Measurements from ENCODE around the gene KRT4. TPM values are rescaled to one million over a fixed set of nuclear protein-coding genes. Genes with fewer than 3 reads are reported as not detected.

KRT4 gene
- total RNA-seq, 1 donor from 2014 or later: not detected

DNA sequence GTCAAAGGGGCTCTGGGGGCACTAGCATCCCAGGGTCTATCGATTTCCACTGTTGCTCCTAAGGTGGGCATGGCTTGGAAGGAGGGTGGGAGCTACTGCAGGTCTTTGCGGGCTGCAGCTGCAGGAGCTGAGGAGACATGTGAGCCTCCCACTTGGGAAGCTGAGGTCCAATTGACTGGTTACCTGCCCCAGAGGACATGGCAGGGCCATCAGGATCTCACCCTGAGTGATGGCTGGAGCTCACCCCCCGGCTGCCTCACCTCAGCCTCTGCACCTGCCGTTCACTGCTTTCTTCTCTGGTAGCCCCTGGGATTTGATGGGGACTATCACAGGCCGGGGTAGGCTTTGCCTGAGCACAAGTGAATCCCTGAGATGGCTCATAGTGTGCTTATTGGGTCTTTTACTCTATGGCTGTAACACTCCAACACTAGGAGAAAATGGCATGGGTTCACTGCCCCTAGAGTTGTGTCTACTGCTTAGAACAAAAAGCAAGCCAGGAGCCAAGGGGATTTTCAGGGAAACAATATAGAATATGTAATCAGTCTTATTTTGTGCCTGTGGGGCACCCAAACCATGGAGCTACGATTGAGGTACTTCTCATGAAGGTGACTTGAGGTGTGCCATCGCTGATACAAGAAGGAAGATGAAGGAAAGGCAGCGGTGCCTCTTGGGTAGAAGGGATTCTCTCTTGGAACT lies 3.2 kb upstream of the KRT4 start:
- Histone ChIP-seq H4K20me1 (ENCODE audit: low read depth) (no peaks in the 10 kb centered on the region), H3K79me2 (ENCODE audit: low read depth) (no peaks in the 10 kb centered on the region), H3K27ac (no peak overlapping the region), H3K27me3 (no peaks in the 10 kb centered on the region), H3F3A (ENCODE audit: low read depth) (peaks cover 12% of the 10 kb centered on the region), H3K9ac (no peak overlapping the region), H3K4me2 (no peak overlapping the region), H3K9me3 (ENCODE audit: low read depth) (no peaks in the 10 kb centered on the region), H3K4me3 (no peak overlapping the region), H2AFZ (replicated peaks) (no peak overlapping the region), H3K36me3 (no peaks in the 10 kb centered on the region), H3K4me1 (peaks cover 40% of the 10 kb centered on the region)
- Mint-ChIP-seq H3K4me3 (no peak overlapping the region), H3K27ac (no peak overlapping the region), H3K27me3 (ENCODE audit: insufficient read depth, low read depth) (peaks cover 13% of the 10 kb centered on the region), H3K4me1 (peaks cover 25% of the 10 kb centered on the region), H3K36me3 (no peaks in the 10 kb centered on the region), H3K9me3 (no peaks in the 10 kb centered on the region)
- TF ChIP-seq, protein P1, sequence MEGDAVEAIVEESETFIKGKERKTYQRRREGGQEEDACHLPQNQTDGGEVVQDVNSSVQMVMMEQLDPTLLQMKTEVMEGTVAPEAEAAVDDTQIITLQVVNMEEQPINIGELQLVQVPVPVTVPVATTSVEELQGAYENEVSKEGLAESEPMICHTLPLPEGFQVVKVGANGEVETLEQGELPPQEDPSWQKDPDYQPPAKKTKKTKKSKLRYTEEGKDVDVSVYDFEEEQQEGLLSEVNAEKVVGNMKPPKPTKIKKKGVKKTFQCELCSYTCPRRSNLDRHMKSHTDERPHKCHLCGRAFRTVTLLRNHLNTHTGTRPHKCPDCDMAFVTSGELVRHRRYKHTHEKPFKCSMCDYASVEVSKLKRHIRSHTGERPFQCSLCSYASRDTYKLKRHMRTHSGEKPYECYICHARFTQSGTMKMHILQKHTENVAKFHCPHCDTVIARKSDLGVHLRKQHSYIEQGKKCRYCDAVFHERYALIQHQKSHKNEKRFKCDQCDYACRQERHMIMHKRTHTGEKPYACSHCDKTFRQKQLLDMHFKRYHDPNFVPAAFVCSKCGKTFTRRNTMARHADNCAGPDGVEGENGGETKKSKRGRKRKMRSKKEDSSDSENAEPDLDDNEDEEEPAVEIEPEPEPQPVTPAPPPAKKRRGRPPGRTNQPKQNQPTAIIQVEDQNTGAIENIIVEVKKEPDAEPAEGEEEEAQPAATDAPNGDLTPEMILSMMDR (IDR thresholded peaks at IDR 0.05): no peak
- TF ChIP-seq EZH2phosphoT487 (IDR thresholded peaks at IDR 0.05) (no peak), EZH2 (IDR thresholded peaks at IDR 0.05) (no peak)
- no peak for DNase-seq (ENCODE audit: low spot score)

DNA sequence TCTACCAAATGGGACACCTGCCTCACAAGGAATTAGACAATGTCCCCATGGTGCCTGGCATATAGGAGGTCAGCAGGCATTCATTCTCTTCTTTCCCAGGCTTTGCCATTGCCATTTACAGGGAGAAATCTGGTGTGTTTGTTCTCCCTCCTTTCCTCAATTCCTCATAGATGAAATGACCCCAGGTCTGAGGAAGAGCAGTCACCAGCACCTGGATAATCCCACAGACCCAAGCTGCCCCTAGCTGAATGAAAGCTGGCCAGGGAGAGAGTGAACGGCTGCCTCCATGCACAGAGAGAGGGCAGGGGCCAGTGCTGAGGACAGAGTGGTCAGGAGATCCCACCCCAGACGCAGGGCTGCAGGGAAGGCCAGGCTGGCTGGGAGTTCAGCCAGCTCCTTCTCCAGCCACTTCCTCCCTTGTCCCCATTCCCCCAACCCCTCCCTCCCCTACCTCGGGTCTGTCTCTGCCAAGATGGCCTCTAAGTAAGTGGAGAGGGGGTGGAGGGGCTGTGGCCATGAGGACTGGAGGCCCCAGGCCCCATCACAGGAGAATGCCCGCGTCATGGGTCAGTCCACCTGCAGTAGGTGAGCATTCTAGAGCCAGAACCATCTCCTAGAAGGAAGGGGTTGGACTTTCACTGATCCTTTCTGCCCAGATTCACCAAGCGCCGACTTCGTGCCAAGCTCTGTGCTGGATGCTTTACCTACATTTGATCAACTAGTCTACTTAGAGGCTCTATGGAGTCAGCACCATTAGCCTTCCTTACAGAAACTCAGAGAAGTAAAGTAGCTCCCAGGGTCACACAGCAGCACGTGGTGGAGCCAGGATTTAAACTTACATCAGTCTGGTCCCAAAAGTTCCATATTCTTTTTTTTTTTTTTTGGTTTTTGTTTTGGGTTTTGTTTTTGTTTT lies 2.0 kb upstream of the KRT4 start:
- no peak overlapping the region for H3K4me3 ChIP-seq
- no peaks in the 10 kb centered on the region for H3K9me3 ChIP-seq (ENCODE audit: low read depth)
- H3F3A ChIP-seq (ENCODE audit: low read depth): peaks cover 12% of the 10 kb centered on the region
- peaks cover 22% of the 10 kb centered on the region for H3K4me1 Mint-ChIP-seq
- no peaks in the 10 kb centered on the region for H3K36me3 Mint-ChIP-seq
- H3K36me3 ChIP-seq: no peaks in the 10 kb centered on the region
- no peak overlapping the region for H3K4me3 Mint-ChIP-seq
- no peaks in the 10 kb centered on the region for H4K20me1 ChIP-seq (ENCODE audit: low read depth)
- no peak overlapping the region for H3K27ac Mint-ChIP-seq
- H3K27me3 ChIP-seq: no peaks in the 10 kb centered on the region
- peaks cover 37% of the 10 kb centered on the region for H3K4me1 ChIP-seq
- no peak overlapping the region for H2AFZ ChIP-seq (replicated peaks)
- H3K9ac ChIP-seq: no peak overlapping the region
- TF ChIP-seq, protein P1 (IDR thresholded peaks at IDR 0.05): no peak
- no peak for TF ChIP-seq EZH2phosphoT487 (IDR thresholded peaks at IDR 0.05)
- no peak for TF ChIP-seq EZH2 (IDR thresholded peaks at IDR 0.05)
- no peak overlapping the region for H3K27ac ChIP-seq
- peaks cover 12% of the 10 kb centered on the region for H3K27me3 Mint-ChIP-seq (ENCODE audit: insufficient read depth, low read depth)
- no peaks in the 10 kb centered on the region for H3K79me2 ChIP-seq (ENCODE audit: low read depth)
- no peaks in the 10 kb centered on the region for H3K9me3 Mint-ChIP-seq
- no peak overlapping the region for H3K4me2 ChIP-seq
- no peak for DNase-seq (ENCODE audit: low spot score)

DNA sequence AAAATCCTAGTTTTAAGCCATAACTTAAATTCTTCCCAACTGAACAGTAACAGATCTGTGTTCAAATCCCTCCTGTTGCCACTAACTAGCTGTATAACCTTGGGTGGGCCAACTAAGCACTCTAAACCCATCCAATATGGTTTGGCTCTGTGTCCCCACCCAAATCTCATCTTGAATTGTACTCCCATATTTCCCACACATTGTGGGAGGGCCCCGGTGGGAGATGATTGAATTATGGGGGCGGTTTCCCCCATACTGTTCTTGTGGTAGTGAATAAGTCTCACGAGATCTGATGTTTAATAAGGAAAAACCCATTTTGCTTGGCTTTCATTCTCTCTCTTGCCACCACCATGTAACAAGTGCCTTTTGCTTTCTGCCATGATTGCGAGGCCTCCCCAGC lies 1.2 kb upstream of the KRT4 start:
- H3K36me3 Mint-ChIP-seq: no peaks in the 10 kb centered on the region
- peaks cover 29% of the 10 kb centered on the region for H3K4me1 ChIP-seq
- H3K4me2 ChIP-seq: no peak overlapping the region
- H3K36me3 ChIP-seq: no peaks in the 10 kb centered on the region
- no peak for DNase-seq (ENCODE audit: low spot score)
- no peak overlapping the region for H3K27ac ChIP-seq
- H3K4me3 ChIP-seq: no peak overlapping the region
- H3K79me2 ChIP-seq (ENCODE audit: low read depth): no peaks in the 10 kb centered on the region
- H3K27ac Mint-ChIP-seq: no peak overlapping the region
- no peaks in the 10 kb centered on the region for H3K9me3 ChIP-seq (ENCODE audit: low read depth)
- H2AFZ ChIP-seq (replicated peaks): no peak overlapping the region
- no peaks in the 10 kb centered on the region for H3K27me3 ChIP-seq
- no peaks in the 10 kb centered on the region for H4K20me1 ChIP-seq (ENCODE audit: low read depth)
- H3K4me3 Mint-ChIP-seq: no peak overlapping the region
- no peaks in the 10 kb centered on the region for H3K9me3 Mint-ChIP-seq
- peaks cover 16% of the 10 kb centered on the region for H3K4me1 Mint-ChIP-seq
- H3F3A ChIP-seq (ENCODE audit: low read depth): peaks cover 12% of the 10 kb centered on the region
- no peak overlapping the region for H3K9ac ChIP-seq
- TF ChIP-seq EZH2 (IDR thresholded peaks at IDR 0.05): no peak
- H3K27me3 Mint-ChIP-seq (ENCODE audit: insufficient read depth, low read depth): peaks cover 9% of the 10 kb centered on the region

Data from neural progenitor cell (in vitro differentiated cells).